AML-193 (cell line): ENCODE measurements around the gene MYCN.
"Not testable (repeated sequence)": the region's sequence is repeated elsewhere in the genome, so short reads cannot be mapped to it uniquely, and the experiment has no call there.

Experiments
- DNase-seq, 2 experiments: peaks; one replicate each; lab custom pipeline; 2025; lab: John Stamatoyannopoulos, UW

Gene MYCN

GRCh38 chr2:15957881-15958713, 17.7 kb downstream of the MYCN start:
- DNase-seq: no peak

GRCh38 chr2:15959331-15960153, 19.2 kb downstream of the MYCN start:
- DNase-seq: no peak

- not testable (repeated sequence) for DNase-seq
Measured at GRCh38 chr2:15960154-15960520, 19.8 kb downstream of the MYCN start.

GRCh38 chr2:15963109-15963976, 23.0 kb downstream of the MYCN start:
- not testable (repeated sequence) for DNase-seq

- no peak for DNase-seq
Measured at GRCh38 chr2:15963977-15964670, 23.8 kb downstream of the MYCN start.

GRCh38 chr2:15964936-15965563, 24.7 kb downstream of the MYCN start:
- DNase-seq: no peak

- DNase-seq: no peak
Measured at GRCh38 chr2:15965564-15966019, 25.2 kb downstream of the MYCN start.

GRCh38 chr2:15967415-15968279, 27.3 kb downstream of the MYCN start:
- DNase-seq: no peak

- no peak for DNase-seq
Measured at GRCh38 chr2:15968280-15969178, 28.2 kb downstream of the MYCN start.

GRCh38 chr2:15969214-15969613, 28.9 kb downstream of the MYCN start:
- no peak for DNase-seq

- DNase-seq: no peak
Measured at GRCh38 chr2:15970701-15971100, 30.4 kb downstream of the MYCN start.

GRCh38 chr2:15971351-15971750, 31.0 kb downstream of the MYCN start:
- DNase-seq: no peak

GRCh38 chr2:15971831-15972522, 31.6 kb downstream of the MYCN start:
- DNase-seq: no peak

- no peak for DNase-seq
Measured at GRCh38 chr2:15973481-15974401, 33.4 kb downstream of the MYCN start.

- DNase-seq: no peak
Measured at GRCh38 chr2:15974565-15975260, 34.4 kb downstream of the MYCN start.

GRCh38 chr2:15975261-15975600, 34.9 kb downstream of the MYCN start:
- no peak for DNase-seq

- DNase-seq: no peak
Measured at GRCh38 chr2:15975676-15976075, 35.3 kb downstream of the MYCN start.
